ENCODE measurements around the gene TBC1D17. TPM values are rescaled to one million over a fixed set of nuclear protein-coding genes. Genes with fewer than 3 reads are reported as not detected.
A peak's percentile ranks its signal among the peaks of the same experiment; 100 is the strongest.

The TBC1D17 gene
- total RNA-seq, 1 donor, result 23.3 TPM

DNA sequence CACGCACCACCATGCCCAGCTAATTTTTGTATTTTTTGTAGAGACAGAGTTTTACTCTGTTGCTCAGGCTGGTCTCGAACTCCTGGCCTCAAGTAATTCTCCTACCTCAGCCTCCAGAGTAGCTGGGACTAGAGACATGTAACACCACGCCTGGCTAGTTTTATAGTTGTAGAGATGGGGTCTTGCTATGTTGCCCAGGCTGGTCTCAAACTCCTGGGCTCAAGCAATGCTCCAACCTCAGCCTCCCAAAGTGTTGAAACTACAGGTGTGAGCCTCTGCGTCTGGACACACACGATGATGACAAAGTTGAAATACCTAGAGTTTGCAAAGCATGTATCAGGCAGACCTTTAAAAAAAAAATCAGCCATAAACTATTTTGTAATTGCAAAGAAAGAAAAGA is 31.1 kb upstream of the TBC1D17 start:
- DNase-seq (ENCODE audit: low read depth), result no peak
- TF ChIP-seq, protein P1, sequence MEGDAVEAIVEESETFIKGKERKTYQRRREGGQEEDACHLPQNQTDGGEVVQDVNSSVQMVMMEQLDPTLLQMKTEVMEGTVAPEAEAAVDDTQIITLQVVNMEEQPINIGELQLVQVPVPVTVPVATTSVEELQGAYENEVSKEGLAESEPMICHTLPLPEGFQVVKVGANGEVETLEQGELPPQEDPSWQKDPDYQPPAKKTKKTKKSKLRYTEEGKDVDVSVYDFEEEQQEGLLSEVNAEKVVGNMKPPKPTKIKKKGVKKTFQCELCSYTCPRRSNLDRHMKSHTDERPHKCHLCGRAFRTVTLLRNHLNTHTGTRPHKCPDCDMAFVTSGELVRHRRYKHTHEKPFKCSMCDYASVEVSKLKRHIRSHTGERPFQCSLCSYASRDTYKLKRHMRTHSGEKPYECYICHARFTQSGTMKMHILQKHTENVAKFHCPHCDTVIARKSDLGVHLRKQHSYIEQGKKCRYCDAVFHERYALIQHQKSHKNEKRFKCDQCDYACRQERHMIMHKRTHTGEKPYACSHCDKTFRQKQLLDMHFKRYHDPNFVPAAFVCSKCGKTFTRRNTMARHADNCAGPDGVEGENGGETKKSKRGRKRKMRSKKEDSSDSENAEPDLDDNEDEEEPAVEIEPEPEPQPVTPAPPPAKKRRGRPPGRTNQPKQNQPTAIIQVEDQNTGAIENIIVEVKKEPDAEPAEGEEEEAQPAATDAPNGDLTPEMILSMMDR (IDR thresholded peaks at IDR 0.05; ENCODE audit: insufficient read depth, low read depth, low read length), result no peak
- H3K4me3 ChIP-seq (ENCODE audit: low read depth, low read length), result no peak overlapping the region

DNA sequence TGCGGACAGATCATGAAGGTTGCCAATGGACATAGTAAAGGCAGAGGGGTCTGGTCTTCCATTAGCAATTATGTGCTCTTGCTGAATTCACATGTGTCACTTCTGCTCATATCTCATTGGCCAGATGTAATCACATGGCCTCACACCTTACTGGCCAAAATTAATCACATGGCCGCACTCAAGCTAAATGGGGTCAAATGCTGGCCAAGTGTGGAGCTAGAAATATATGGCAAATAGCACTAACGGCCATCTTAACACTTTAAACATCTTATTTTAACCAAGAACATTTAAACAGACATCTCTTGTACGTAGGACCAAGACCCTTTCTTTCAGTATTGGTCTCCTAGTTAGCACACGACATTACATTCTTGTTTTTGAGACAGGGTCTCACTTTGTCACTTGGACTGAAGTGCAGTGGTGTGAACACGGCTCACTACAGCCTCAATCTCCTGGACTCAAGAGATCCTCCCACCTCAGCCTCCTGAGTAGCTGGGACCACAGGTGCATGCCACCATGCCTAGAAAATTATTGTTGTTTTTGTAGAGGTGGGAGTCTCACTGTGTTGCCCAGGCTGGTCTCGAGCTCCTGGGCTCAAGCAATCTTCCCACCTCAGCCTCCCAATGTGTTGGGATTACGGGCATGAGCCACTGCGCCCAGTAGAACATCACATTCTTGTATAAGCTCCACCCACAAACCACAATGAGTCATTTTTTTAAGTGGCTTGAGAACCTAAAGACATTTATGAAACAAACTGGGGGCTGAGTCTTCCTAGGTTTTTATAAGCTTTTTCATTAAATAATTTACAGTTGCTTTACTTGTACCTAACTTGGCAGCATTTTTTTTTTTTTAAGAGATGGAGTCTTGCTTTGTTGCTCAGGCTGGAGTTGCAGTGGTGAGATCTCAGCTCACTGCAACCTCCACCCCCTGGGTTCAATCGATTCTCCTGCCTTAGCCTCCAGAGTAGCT is 29.5 kb upstream of the TBC1D17 start:
- no peak overlapping the region for H3K4me3 ChIP-seq (ENCODE audit: low read depth, low read length)
- DNase-seq (ENCODE audit: low read depth), result peak; percentile 94
- TF ChIP-seq, protein P1 (IDR thresholded peaks at IDR 0.05; ENCODE audit: insufficient read depth, low read depth, low read length), result no peak

GRCh38 chr19:49848938-49849337 is 28.6 kb upstream of the TBC1D17 start:
- TF ChIP-seq, protein P1 (IDR thresholded peaks at IDR 0.05; ENCODE audit: insufficient read depth, low read depth, low read length), result no peak
- H3K4me3 ChIP-seq (ENCODE audit: low read depth, low read length), result no peak overlapping the region
- no peak for DNase-seq (ENCODE audit: low read depth)

GRCh38 chr19:49849433-49850220 is 27.9 kb upstream of the TBC1D17 start:
- DNase-seq (ENCODE audit: low read depth), result no peak
- TF ChIP-seq, protein P1 (IDR thresholded peaks at IDR 0.05; ENCODE audit: insufficient read depth, low read depth, low read length), result no peak
- H3K4me3 ChIP-seq (ENCODE audit: low read depth, low read length), result peak overlapping the region; percentile 89

- no peak for DNase-seq (ENCODE audit: low read depth)
- peak overlapping the region; percentile 89 for H3K4me3 ChIP-seq (ENCODE audit: low read depth, low read length)
- TF ChIP-seq, protein P1 (IDR thresholded peaks at IDR 0.05; ENCODE audit: insufficient read depth, low read depth, low read length), result no peak
These were observed 27.3 kb upstream of the TBC1D17 start for GRCh38 chr19:49850221-49850486.

GRCh38 chr19:49850487-49851342 is 26.8 kb upstream of the TBC1D17 start, which contains the start of gene PTOV1:
PTOV1 (plus strand) TSS chr19:49851159.
- peak within 1 kb of the TSS; percentile 89 for H3K4me3 ChIP-seq (ENCODE audit: low read depth, low read length)
- TF ChIP-seq, protein P1 (IDR thresholded peaks at IDR 0.05; ENCODE audit: insufficient read depth, low read depth, low read length), result no peak
- DNase-seq (ENCODE audit: low read depth), result peak; percentile 95

Measured in fibroblast of villous mesenchyme (primary cell).